Uterus (tissue), 2 donors: ENCODE measurements around the gene ZNF786.

Source experiments
- POLR2A ChIP-seq, 2 donors: fragments of 450-650 bp; IDR thresholded peaks; one replicate each; pipeline ENCODE4 v1.6.1; 2016; ENCODE audit warnings: antibody characterized with exemption in 2 of 2, mild to moderate bottlenecking in 1 of 2, moderate library complexity in 1 of 2
- TF ChIP-seq, protein P1 (sequence below), 4 experiments: fragments of 200-600 bp in 2 of 4; fragments of 450-650 bp in 2 of 4; sonication (generic) in 2 of 4; IDR thresholded peaks; one replicate each; pipeline ENCODE4 v1.5.1; 2016 to 2019; ENCODE audit warnings: antibody characterized with exemption in 4 of 4, mild to moderate bottlenecking in 2 of 4, moderate library complexity in 1 of 4

DNA sequence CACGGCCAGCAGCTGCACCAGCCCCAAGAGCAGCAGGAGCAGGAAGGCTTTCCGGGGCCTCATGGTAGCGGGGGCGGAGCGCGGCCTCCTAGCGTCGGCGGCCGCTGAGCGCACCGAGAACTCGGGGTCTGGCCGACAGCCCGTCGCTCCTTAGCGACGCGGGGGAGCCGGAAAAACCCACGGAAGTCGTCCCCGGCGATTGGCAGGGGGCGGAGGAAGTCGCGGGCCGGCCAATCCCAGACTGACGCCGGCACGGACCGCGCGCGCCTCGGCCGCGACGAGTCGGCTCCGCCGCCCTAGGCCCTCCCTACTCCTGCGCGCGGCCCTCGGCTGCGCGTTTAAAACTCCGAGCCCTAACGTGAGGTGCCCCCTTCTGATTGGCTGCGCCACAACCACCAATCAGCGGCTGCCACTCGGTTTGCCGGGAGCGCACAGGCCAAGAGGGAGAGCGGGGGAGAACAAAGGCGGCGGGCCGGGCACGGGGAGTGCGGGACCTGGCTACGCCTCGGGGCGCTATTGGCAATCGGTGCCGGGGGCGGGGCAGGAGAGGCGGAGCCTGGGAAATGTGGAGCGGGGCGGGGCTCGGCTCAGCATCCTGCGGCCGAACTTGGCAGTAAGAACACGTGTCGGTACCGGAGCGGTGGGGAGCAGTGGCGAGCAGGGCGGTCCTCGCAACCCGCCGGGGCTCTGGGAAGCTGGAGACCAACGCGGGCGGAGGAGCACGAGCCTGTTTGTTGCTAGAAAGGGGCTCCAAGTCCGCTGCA is 62.0 kb downstream of the ZNF786 start, which contains the start of gene PDIA4:
- TF ChIP-seq, protein P1, sequence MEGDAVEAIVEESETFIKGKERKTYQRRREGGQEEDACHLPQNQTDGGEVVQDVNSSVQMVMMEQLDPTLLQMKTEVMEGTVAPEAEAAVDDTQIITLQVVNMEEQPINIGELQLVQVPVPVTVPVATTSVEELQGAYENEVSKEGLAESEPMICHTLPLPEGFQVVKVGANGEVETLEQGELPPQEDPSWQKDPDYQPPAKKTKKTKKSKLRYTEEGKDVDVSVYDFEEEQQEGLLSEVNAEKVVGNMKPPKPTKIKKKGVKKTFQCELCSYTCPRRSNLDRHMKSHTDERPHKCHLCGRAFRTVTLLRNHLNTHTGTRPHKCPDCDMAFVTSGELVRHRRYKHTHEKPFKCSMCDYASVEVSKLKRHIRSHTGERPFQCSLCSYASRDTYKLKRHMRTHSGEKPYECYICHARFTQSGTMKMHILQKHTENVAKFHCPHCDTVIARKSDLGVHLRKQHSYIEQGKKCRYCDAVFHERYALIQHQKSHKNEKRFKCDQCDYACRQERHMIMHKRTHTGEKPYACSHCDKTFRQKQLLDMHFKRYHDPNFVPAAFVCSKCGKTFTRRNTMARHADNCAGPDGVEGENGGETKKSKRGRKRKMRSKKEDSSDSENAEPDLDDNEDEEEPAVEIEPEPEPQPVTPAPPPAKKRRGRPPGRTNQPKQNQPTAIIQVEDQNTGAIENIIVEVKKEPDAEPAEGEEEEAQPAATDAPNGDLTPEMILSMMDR (IDR thresholded peaks at IDR 0.05): peak in 2 of 4 experiments; percentile 29 to 48
- peak; percentile 71 to 84 for TF ChIP-seq POLR2A (IDR thresholded peaks at IDR 0.05)
